Natural killer cell (primary cell): ENCODE results near the gene CIART. TPM values are rescaled to one million over a fixed set of nuclear protein-coding genes. Genes with fewer than 3 reads are reported as not detected.
"Not testable (repeated sequence)": the region's sequence is repeated elsewhere in the genome, so short reads cannot be mapped to it uniquely, and the experiment has no call there.

Experiments
- ATAC-seq, 3 donors: fragments of 150-1000 bp in 2 of 3; fragments of 200-7000 bp in 1 of 3; cut with Tn5 transposase; 1 replicate in 1 of 3; 2 replicates in 2 of 3; pipeline ENCODE4 v1.10.0; 2021; ENCODE audit warnings: mild to moderate bottlenecking in 2 of 3, moderate library complexity in 2 of 3
- DNase-seq, 2 donors: peaks; one replicate each; pipeline versions ENCODE4 v3.0.0 to v3.0.0-alpha.2; 2013 to 2021; ENCODE audit warnings: mixed read lengths in 1 of 2
- H3K27ac ChIP-seq: one replicate; pipeline ENCODE4 v1.5.1; 2013; ENCODE audit warnings: mild to moderate bottlenecking, low read length
- H3K27me3 ChIP-seq: one replicate; pipeline ENCODE4 v1.6.1; 2013; ENCODE audit warnings: low read length; ENCODE audit not compliant: control insufficient read depth, insufficient read depth
- H3K36me3 ChIP-seq: one replicate; pipeline ENCODE4 v1.6.1; 2013; ENCODE audit warnings: low read length; ENCODE audit not compliant: control insufficient read depth, insufficient read depth
- H3K4me1 ChIP-seq: one replicate; pipeline ENCODE4 v1.6.1; 2013; ENCODE audit warnings: low read length; ENCODE audit not compliant: control insufficient read depth, insufficient read depth
- H3K4me3 ChIP-seq: one replicate; pipeline ENCODE4 v1.5.1; 2013; ENCODE audit warnings: low read length
- H3K9me3 ChIP-seq: one replicate; pipeline ENCODE4 v1.6.1; 2013; ENCODE audit warnings: low read length; ENCODE audit not compliant: control insufficient read depth, insufficient read depth
- H3K27ac Mint-ChIP-seq, 2 donors: one replicate each; pipeline ENCODE4 v1.8.0; 2022; ENCODE audit warnings: mild to moderate bottlenecking in 2 of 2, mixed read lengths in 2 of 2, moderate library complexity in 1 of 2
- H3K27me3 Mint-ChIP-seq, 2 donors: one replicate each; pipeline ENCODE4 v1.8.0; 2022; ENCODE audit warnings: low read depth in 2 of 2, mixed read lengths in 2 of 2
- H3K36me3 Mint-ChIP-seq: one replicate; pipeline ENCODE4 v1.8.0; 2022; ENCODE audit warnings: mixed read lengths
- H3K4me1 Mint-ChIP-seq, 2 donors: one replicate each; pipeline ENCODE4 v1.8.0; 2022; ENCODE audit warnings: mixed read lengths in 2 of 2
- H3K4me3 Mint-ChIP-seq: one replicate; pipeline ENCODE4 v1.8.0; 2022; ENCODE audit warnings: mild to moderate bottlenecking, moderate library complexity, mixed read lengths
- H3K9me3 Mint-ChIP-seq, 2 donors: one replicate each; pipeline ENCODE4 v1.8.0; 2022; ENCODE audit warnings: mixed read lengths in 2 of 2
- WGBS: methylation state at CpG from one replicate; pipeline ENCODE4 v1.1.7; 2013; ENCODE audit warnings: missing lambda C conversion rate; ENCODE audit not compliant: insufficient coverage; 5-methylcytosine and 5-hydroxymethylcytosine counted together
- intact Hi-C: fragments of 100-400 bp; cut with micrococcal nuclease; formaldehyde crosslinking; loops from one replicate; pipeline ENCODE4 v1.14.2; 2022
- total RNA-seq, 4 donors: library from RNA; stranded (reverse); fragments of 120-200 nt in 1 of 4; gene quantifications; one replicate each; pipeline versions ENCODE4 v1.2.3 to v1.2.4, GENCODE V29; 2013 to 2022
- TF ChIP-seq, protein P1 (sequence below): fragments of 200-600 bp; IDR thresholded peaks from one replicate; pipeline ENCODE4 v1.8.0; 2022; ENCODE audit warnings: antibody characterized with exemption

Gene CIART
- total RNA-seq, 3 donors from 2014 or later (not counting 1 experiment from before 2014, with no cell fraction given): 0.33 to 2.4 (median 1.9) TPM

DNA sequence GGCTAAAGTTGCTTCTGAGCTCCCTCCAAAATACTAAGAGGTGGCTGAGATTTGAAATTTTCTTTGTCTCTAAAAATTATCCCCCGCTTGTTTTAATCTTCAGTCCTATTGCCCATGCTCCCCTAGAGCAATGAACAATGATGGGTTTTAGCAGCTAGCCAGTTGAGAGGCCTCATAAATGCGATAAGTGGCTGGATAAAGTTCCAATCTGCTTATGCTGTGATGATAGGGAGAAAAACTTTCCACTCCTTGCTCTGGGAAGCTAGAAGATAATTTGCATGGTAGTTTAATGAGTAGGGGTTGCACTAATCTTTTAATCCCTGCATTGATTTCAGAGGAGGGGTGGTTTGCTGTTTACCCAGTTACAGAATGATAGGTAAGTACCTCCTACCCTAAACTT, 29.4 kb downstream of the CIART start:
- H3K27me3 Mint-ChIP-seq: peaks cover 0 to 4% of the 10 kb centered on the region in 2 donors
- H3K4me3 ChIP-seq: no peak overlapping the region
- H3K36me3 Mint-ChIP-seq: no peaks in the 10 kb centered on the region
- H3K27ac ChIP-seq: no peak overlapping the region
- no peaks in the 10 kb centered on the region for H3K9me3 Mint-ChIP-seq
- intact Hi-C loops: no loop called here
- TF ChIP-seq, protein P1, sequence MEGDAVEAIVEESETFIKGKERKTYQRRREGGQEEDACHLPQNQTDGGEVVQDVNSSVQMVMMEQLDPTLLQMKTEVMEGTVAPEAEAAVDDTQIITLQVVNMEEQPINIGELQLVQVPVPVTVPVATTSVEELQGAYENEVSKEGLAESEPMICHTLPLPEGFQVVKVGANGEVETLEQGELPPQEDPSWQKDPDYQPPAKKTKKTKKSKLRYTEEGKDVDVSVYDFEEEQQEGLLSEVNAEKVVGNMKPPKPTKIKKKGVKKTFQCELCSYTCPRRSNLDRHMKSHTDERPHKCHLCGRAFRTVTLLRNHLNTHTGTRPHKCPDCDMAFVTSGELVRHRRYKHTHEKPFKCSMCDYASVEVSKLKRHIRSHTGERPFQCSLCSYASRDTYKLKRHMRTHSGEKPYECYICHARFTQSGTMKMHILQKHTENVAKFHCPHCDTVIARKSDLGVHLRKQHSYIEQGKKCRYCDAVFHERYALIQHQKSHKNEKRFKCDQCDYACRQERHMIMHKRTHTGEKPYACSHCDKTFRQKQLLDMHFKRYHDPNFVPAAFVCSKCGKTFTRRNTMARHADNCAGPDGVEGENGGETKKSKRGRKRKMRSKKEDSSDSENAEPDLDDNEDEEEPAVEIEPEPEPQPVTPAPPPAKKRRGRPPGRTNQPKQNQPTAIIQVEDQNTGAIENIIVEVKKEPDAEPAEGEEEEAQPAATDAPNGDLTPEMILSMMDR: no peak
- DNase-seq (no peak), ATAC-seq (no peak)
- H3K4me3 Mint-ChIP-seq: no peak overlapping the region
- H3K27me3 ChIP-seq: no peaks in the 10 kb centered on the region
- H3K4me1 ChIP-seq: no peaks in the 10 kb centered on the region
- H3K36me3 ChIP-seq: peaks cover 8% of the 10 kb centered on the region
- no peak overlapping the region for H3K27ac Mint-ChIP-seq
- WGBS: 83% methylated on average over 1 of the region's 2 CpGs
- H3K4me1 Mint-ChIP-seq: no peaks in the 10 kb centered on the region
- H3K9me3 ChIP-seq: no peaks in the 10 kb centered on the region

DNA sequence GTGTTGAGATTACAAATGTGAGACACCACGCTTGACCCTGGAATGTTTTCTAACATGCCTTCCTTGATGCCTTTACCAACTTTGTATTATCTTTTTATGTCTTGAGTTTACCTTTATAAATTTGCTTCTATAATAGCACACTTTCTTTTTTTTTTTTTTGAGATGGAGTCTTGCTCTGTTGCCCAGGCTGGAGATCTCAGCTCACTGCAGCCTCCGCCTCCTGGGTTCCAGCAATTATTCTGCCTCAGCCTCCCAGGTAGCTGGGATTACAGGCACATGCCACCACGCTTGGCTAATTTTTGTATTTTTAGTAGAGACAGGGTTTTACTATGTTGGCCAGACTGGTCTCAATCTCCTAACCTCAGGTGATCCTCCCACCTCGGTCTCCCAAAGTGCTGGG, 32.3 kb downstream of the CIART start:
- H3K27me3 Mint-ChIP-seq, H3K27me3 ChIP-seq, H3K36me3 Mint-ChIP-seq, H3K4me1 Mint-ChIP-seq, DNase-seq, ATAC-seq, H3K27ac Mint-ChIP-seq, H3K9me3 Mint-ChIP-seq, H3K27ac ChIP-seq, intact Hi-C loops, H3K4me3 ChIP-seq, H3K36me3 ChIP-seq, H3K9me3 ChIP-seq, H3K4me3 Mint-ChIP-seq, H3K4me1 ChIP-seq: not testable (repeated sequence)
- 96% methylated on average over 4 of the region's 4 CpGs for WGBS

GRCh38 chr1:150320667-150320978, 38.3 kb downstream of the CIART start:
- H3K27me3 Mint-ChIP-seq: peaks cover 0 to 3% of the 10 kb centered on the region in 2 donors
- H3K4me3 Mint-ChIP-seq: peak overlapping the region; percentile 100
- intact Hi-C loops: loop anchor here (2.0 to 5.0 kb wide), 2 partner anchors 52 to 63 kb away; partner anchors contain the start of genes APH1A and CA14
- H3K27ac ChIP-seq: peak overlapping the region; percentile 89
- 76% methylated on average over 8 of the region's 8 CpGs for WGBS
- DNase-seq (peak in 1 of 2 donors; percentile 23), ATAC-seq (no peak)
- TF ChIP-seq, protein P1: no peak
- peak overlapping the region; percentile 99 to 100 for H3K27ac Mint-ChIP-seq
- H3K36me3 Mint-ChIP-seq: no peaks in the 10 kb centered on the region
- peak overlapping the region; percentile 85 for H3K4me3 ChIP-seq
- H3K9me3 ChIP-seq: no peaks in the 10 kb centered on the region
- peaks cover 12% of the 10 kb centered on the region for H3K4me1 ChIP-seq
- H3K36me3 ChIP-seq: peaks cover 11% of the 10 kb centered on the region
- no peaks in the 10 kb centered on the region for H3K9me3 Mint-ChIP-seq
- peaks cover 18 to 22% of the 10 kb centered on the region in 2 donors for H3K4me1 Mint-ChIP-seq
- H3K27me3 ChIP-seq: no peaks in the 10 kb centered on the region

DNA sequence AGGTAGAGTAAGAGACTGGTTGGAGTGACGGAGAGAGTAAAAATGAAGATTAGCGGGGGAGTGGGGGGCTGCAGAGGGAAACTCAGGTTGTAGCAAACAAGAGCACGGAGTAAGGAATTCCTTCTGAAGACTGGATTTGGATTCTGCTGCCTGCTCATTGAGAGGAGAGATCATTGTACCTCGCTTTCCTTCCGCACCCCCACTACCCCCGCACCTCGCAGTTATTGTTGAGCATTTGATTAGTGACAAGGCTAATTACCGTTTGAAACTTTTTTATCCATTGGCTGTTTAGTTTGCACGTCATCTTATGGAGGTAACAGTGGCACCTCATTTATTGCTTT, 39.4 kb downstream of the CIART start:
- Histone ChIP-seq H3K4me1 (peaks cover 12% of the 10 kb centered on the region), H3K9me3 (no peaks in the 10 kb centered on the region), H3K27me3 (no peaks in the 10 kb centered on the region), H3K27ac (peak overlapping the region; percentile 89), H3K36me3 (peaks cover 23% of the 10 kb centered on the region), H3K4me3 (peak overlapping the region; percentile 85)
- H3K27me3 Mint-ChIP-seq: peaks cover 0 to 3% of the 10 kb centered on the region in 2 donors
- peaks cover 22 to 29% of the 10 kb centered on the region in 2 donors for H3K4me1 Mint-ChIP-seq
- TF ChIP-seq, protein P1: no peak
- no peaks in the 10 kb centered on the region for H3K9me3 Mint-ChIP-seq
- H3K36me3 Mint-ChIP-seq: no peaks in the 10 kb centered on the region
- intact Hi-C loops: loop anchor here (1.0 to 5.0 kb wide), 4 partner anchors 42 to 85 kb away; partner anchors contain the start of genes ANP32E, APH1A and CA14
- WGBS: 0% methylated on average over 5 of the region's 9 CpGs
- DNase-seq (peak in 1 of 2 donors; percentile 40), ATAC-seq (peak in 1 of 3 donors; percentile 12)
- H3K4me3 Mint-ChIP-seq: peak overlapping the region; percentile 100
- peak overlapping the region; percentile 99 to 100 for H3K27ac Mint-ChIP-seq
